GM21619 (cell line): ENCODE measurements around the gene PDSS2.
"Not testable (repeated sequence)": the region's sequence is repeated elsewhere in the genome, so short reads cannot be mapped to it uniquely, and the experiment has no call there.

Source experiments
- ATAC-seq: cut with Tn5 transposase; IDR thresholded peaks from one replicate; pipeline ENCODE4 v1.9.1; 2021; ENCODE audit not compliant: unreplicated experiment

Gene PDSS2

GRCh38 chr6:107459283-107460082 lies at the start of gene PDSS2:
Gene PDSS2, minus strand, starts transcription at chr6:107459564. Its CDS starts 279 bp downstream, at chr6:107459285.
- ATAC-seq = peak; percentile 91

- no peak for ATAC-seq
These were observed 46.8 kb upstream of the PDSS2 start for GRCh38 chr6:107506145-107506544.

- ATAC-seq = no peak
These were observed 45.1 kb upstream of the PDSS2 start for GRCh38 chr6:107504270-107505026.

- no peak for ATAC-seq
These were observed 37.7 kb upstream of the PDSS2 start for GRCh38 chr6:107496892-107497684.

DNA sequence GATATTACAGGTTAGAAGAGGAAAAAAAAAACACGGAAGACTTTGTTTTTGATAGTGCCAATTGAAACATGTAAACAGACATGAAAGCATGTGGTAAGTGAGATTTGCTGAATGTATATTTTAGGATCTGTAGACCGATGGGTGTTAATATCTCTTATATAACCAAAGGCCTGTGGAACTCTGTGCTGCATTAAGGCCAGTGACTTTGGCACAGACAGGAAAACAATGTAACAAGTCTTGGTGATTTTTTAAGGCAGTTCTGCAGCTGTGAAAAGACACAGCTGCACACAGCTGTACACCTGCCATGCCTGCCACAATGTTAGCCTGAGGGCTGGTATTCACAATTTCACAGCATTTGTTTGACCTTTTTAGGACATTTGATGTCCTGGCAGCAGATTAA lies 36.6 kb upstream of the PDSS2 start:
- no peak for ATAC-seq

DNA sequence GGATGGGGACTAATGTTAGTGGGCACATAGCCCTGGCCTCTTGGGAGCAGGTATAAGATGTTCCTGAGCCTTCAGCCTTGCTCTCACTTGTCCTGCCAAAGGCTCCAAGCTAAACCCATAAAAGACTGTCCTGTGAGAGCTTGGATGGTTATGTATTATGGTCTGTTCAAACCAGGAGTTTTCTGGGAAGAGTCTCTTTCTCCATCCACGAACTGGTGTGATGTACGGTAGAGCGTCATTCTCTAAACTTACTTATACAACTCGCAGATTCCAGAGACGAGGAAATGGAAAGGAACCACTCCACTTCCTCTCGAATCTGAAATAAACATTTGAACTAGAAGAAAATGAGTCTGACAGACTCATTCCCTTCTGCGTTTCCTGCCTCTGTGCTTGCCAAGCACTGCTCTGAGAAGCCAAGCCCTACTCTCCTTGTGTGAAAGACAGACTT lies 35.9 kb upstream of the PDSS2 start:
- no peak for ATAC-seq

DNA sequence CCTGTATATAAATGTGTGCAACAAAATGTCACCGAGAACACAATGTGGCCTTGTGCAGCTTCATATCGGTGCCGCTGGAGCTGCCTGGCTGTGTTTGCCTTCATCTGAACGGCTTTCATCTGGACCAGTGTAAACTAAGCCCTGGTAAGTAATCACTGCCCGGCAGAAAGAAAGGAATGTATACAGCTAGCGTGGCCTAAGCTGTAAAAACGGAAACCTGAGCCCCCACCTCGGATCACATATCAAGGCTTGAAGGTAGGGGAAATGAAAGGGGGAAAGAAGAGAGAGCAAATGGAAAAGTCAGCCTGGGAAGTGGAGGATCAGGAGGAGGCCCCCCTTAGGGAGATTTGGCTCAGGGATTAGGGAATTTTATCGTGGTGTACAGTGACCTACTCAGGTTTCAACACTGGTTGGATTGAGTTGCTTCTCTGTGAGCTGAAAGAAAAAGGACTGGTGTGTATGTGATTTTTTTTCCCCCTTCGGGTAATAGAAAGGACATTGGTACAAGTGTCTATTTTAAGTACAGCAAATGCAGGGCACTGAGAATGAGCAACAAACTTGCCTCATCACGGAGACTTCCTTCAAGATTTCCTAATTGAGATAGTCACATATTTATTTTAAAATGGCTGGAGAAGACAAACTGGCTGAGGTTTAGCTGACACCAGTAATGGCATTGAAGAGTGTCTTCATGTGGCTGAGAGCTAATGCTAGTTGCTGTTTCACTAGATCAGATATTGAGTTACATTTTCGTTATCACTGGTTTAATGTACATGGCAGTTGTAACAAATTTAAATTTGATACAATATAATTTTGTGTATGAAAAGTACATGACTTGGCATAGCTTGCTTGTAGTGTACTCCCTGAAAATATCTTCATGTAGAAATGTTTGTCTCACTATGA lies 34.0 kb upstream of the PDSS2 start:
- no peak for ATAC-seq

DNA sequence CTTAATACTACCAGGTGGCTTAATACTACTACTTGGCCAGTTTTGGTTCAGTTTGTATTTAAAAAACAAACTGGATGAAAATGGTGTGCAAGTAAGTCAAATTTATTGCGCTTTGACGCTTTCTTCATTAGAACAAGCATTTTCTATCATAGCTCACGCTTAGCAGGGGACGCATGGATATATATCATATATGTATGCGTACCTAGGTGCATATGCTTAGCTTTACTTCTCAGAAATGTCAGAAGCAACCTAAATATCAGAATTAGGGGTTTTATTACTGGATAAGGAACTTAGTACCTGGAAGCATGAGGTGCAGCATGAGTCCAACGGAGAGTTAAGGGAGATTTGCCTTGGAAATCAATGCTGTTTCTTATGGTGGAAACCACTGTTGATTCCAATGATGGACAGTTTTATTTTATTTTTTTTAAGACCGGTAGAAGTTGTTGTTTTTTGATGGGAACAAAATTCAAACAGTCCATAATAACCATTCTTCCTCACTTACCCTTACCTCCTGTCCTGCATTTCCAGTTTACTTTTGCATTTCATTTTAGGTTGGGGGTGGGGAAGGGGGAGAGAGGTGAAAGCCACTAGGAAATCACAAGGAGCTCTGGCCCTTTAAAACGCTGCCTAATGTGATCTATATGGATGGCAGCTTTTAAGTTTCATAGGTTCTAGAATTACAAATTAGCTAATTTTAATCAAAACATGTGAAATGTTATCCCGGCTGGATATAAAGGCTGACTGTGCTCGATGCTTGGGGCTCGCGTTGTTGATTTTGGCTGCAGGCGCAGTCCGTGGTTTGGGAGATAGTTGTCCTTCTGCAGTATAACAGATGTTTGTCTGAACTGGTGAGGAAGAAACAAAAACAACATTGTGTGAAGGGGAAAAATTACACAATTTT lies 32.6 kb upstream of the PDSS2 start:
- no peak for ATAC-seq

- no peak for ATAC-seq
These were observed 31.8 kb upstream of the PDSS2 start for GRCh38 chr6:107491138-107491609.

DNA sequence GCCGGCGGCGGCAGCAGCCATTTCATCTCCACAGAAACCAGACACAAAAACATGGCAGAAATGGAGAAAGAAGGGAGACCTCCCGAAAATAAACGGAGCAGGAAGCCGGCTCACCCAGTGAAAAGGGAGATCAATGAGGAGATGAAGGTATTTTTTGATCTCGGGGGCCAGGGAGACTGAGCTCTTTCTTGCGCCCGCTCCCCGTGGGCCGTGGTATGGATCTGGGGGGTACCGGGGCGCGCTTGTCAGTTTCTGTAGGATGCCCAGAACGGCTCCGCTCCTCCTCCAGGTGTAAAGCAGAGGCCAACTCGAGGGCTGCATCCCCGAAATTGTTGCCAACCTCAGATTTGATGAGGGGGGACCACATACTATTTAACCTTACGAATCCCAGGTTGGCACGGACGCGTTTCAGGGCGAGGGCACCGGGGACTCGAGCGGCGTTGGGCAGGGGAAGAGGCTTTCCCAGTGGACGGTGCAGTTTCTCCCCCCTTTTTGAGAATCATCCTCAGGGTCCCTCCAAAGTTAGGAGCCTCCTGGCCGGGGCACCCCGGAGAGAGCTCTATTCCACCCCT lies 31.3 kb upstream of the PDSS2 start:
- no peak for ATAC-seq

DNA sequence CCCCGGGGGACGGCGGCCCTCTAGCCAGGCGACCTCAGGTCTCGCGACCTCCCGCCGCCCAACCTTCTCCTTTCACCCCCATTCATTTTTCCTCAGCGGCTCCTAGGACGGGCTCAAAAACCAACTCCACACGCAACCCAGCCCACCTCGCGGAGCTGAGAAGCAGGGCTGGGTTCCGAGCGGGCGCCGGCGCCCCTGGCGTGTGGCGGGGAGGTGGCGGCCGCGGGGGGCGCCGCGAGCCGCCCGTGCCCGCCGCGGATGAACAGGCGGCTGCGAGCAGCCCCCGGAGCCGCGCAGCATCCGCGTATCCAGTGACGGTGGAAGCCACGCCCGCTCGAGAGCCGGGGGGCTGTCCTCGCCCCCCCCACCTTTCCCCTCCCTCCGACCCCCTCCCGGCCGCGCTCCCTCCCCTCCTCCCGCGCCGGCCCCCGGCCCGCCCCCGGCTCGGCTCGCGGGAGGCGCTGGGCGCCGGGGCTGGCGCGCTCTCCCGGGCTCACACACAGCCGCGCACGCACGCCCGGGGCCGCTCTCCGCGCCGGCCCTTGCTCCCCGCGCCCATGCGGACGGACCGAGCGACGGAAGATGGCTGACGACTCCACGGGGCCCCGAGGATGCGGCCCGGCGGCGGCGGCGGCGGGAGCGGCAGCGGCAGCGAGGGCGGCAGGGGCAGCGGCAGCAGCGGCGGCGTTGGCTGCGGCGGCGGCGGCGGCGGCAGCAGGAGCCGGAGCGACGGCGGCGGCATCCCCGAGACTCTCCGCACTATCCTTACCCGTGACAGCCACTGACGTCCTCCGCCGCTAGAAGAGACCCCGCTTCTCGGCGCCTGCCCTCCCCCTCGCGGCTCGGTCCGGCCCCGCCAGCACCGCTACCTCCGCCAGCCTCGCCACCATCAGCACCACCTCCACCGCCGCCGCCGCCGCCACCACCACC lies 30.5 kb upstream of the PDSS2 start, which contains the start of gene SOBP:
SOBP (plus strand) TSS at position 482 of the 930 bp plus-strand sequence. CDS start 500 bp downstream, outside the sequence.
- ATAC-seq = peak; percentile 42

DNA sequence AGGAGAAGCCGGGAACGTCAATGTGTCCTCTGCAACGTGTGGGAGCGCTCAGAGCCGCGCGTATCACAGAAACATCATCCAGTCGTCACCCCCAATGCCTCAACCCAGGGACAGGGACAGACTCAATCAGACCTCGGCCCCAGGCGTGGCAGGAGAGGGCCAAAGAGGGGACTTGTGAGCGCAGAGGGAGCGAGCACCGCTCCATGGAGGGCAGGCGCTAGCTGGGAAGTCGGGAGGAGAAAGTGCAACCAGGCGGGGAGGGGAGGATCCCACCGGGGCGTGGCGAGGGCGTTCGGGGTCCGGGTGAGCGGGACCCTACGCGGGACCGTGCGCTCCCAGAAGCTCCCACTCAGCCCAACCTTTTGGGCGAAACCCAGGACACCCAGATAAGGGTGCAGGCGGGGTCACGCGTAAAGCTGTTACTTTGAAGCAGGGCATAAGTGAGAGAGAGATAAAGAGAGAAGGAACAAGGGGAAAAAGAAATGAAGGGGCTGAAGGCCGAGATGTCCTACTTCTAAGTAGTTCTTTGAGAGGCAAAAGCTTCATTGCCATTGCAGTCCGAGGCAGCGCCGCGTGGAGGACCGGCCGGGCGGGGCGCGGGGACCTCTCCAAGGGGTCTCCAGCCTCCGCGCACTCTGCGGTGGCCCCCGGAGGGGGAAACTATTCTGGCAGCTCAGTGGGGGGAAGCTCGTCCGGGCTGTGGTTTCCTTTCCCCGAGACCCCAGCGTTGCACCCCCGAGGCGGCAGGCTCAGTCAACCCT lies 29.7 kb upstream of the PDSS2 start:
- no peak for ATAC-seq

DNA sequence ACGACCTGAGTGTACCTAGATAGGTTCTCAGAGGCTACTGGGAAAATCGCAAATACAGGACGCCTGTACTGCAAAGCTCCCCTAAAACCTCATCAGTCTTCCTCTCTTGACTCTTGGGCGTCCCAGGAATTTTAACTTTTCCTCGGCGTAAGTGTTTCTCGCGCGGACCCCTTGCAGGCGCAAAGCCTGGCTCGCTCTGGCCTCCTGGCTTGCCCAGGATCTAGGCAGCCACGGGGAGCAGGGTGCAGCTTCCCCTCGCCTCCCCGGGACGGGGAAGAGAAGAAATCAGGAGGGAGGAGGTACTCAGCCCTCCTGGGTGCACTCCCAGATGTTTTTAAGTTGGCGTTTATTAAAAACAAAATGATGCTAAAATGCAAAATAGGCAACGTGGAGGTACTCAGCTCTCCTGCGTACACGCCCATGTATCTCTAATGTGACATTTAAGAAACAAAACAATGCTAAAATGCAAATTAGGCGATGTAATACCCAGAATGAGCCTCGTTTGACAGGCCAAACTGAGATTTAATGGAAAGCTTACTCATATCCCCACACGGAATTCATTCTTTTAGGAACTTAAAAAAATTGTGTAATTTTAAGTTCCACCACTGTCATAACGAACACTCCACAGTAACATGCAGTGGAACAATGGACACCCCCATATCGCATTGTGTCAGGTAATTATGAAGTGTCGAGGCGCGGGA lies 29.0 kb upstream of the PDSS2 start:
- no peak for ATAC-seq

DNA sequence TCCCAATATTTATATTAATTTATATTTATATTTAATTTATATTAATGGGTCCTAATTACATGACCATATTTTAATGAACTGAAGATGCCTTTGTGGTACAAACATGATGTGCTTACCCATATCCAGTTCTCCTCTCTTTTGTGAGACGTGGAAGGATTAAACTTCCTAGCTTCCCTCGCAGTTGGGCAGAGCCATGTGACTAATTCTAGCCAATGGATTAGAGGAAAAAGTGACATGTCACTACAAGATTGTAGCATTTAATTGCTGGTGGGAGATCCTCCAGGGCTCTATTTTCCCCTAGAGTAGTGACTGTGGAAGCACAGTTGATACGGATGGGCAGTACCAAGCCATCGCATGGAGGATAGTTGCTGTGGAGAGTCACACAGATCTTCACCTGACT lies 25.8 kb upstream of the PDSS2 start:
- no peak for ATAC-seq

- no peak for ATAC-seq
These were observed 19.8 kb upstream of the PDSS2 start for GRCh38 chr6:107479089-107479690.

GRCh38 chr6:107475826-107476225 lies 16.5 kb upstream of the PDSS2 start:
- ATAC-seq = not testable (repeated sequence)
